GM12878 (cell line): ENCODE data around the gene TRIM58. TPM values are rescaled to one million over a fixed set of nuclear protein-coding genes. Genes with fewer than 3 reads are reported as not detected.

Experiments used
- ATAC-seq: fragments of 200-7000 bp; cut with Tn5 transposase; 3 replicates; pipeline ENCODE4 v1.9.1; 2020; ENCODE audit warnings: mild to moderate bottlenecking, moderate library complexity
- BruUV-seq: library from RNA; stranded (reverse); fragments of 400-500 nt; replicated peaks from 2 replicates; lab custom pipeline; 2021; lab: Mats Ljungman, UMichigan
- CTCF ChIA-PET: fragments of 300-600 bp; sonication (Branson Sonifier 250); formaldehyde crosslinking; extraction: SDS; loops from one replicate; lab custom pipeline; 2021; ENCODE audit warnings: inconsistent platforms; lab: Yijun Ruan, JAX
- POLR2A ChIA-PET: fragments of 350-600 bp; formaldehyde crosslinking; extraction: SDS; loops from one replicate; lab custom pipeline; 2021; ENCODE audit warnings: inconsistent platforms; lab: Charles Lee
- RAD21 ChIA-PET: fragments of 300-600 bp; sonication (Branson Sonifier 250); formaldehyde crosslinking; loops from one replicate; lab custom pipeline; 2023; ENCODE audit warnings: antibody characterized with exemption; ENCODE audit not compliant: unreplicated experiment; lab: Charles Lee
- SMC1A ChIA-PET: fragments of 300-600 bp; sonication (Branson Sonifier 250); formaldehyde crosslinking; loops from one replicate; lab custom pipeline; 2023; ENCODE audit not compliant: unreplicated experiment, uncharacterized antibody; lab: Charles Lee
- DNase-seq: peaks from one replicate; pipeline ENCODE4 v3.0.0-alpha.2; 2011; ENCODE audit warnings: low read depth, low spot score
- FAIRE-seq: peaks from 3 replicates; lab custom pipeline; 2011; peaks lifted over from hg19 to GRCh38; lab: Jason Lieb, UNC
- H2AFZ ChIP-seq: 2 replicates; pipeline ENCODE4 v1.6.0; 2011; ENCODE audit warnings: low read depth, low read length, control low read depth; ENCODE audit not compliant: control insufficient read depth
- H3K27ac ChIP-seq: 2 replicates; pipeline ENCODE4 v1.5.1; 2011; ENCODE audit warnings: control low read depth; ENCODE audit not compliant: control insufficient read depth, insufficient read depth
- H3K27me3 ChIP-seq, 2 experiments: replicated peaks in 1 of 2; 2 replicates each; pipeline versions ENCODE4 v1.6.0 to v1.6.1; 2011; ENCODE audit warnings: low read length in 1 of 2; ENCODE audit not compliant: control insufficient read depth in 2 of 2, insufficient read depth in 2 of 2
- H3K36me3 ChIP-seq, 2 experiments: 2 replicates each; pipeline ENCODE4 v1.5.1; 2011; ENCODE audit warnings: low read length in 1 of 2; ENCODE audit not compliant: control insufficient read depth in 2 of 2, insufficient read depth in 2 of 2
- H3K4me1 ChIP-seq: 2 replicates; pipeline ENCODE4 v1.6.1; 2011; ENCODE audit warnings: mild to moderate bottlenecking, low read length, moderate library complexity, mixed read lengths; ENCODE audit not compliant: control insufficient read depth, insufficient read depth
- H3K4me2 ChIP-seq: 2 replicates; pipeline ENCODE4 v1.6.0; 2011; ENCODE audit warnings: control low read depth; ENCODE audit not compliant: control insufficient read depth, insufficient read depth
- H3K4me3 ChIP-seq: fragments of 200-600 bp; sonication (generic); 2 replicates; pipeline ENCODE4 v1.5.1; 2016
- H3K79me2 ChIP-seq: 2 replicates; pipeline ENCODE4 v1.6.0; 2011; ENCODE audit warnings: low read length; ENCODE audit not compliant: control insufficient read depth, insufficient read depth
- H3K9ac ChIP-seq: 2 replicates; pipeline ENCODE4 v1.8.0; 2011; ENCODE audit warnings: low read length, control low read depth, mixed read lengths; ENCODE audit not compliant: control insufficient read depth, insufficient read depth
- H3K9me3 ChIP-seq: replicated peaks from 3 replicates; pipeline ENCODE4 v1.5.1; 2011; ENCODE audit warnings: mild to moderate bottlenecking, low read length; ENCODE audit not compliant: control insufficient read depth, insufficient read depth
- H4K20me1 ChIP-seq: 2 replicates; pipeline ENCODE4 v1.6.0; 2011; ENCODE audit not compliant: control insufficient read depth, insufficient read depth
- CREM ChIP-seq: IDR thresholded peaks from 2 replicates; pipeline ENCODE4 v1.6.1; 2014; ENCODE audit warnings: antibody characterized with exemption, low read depth
- NFYB ChIP-seq: IDR thresholded peaks from 2 replicates; pipeline ENCODE4 v1.6.1; 2011; ENCODE audit warnings: low read depth, mild to moderate bottlenecking, low read length, improper control_type of control experiment, moderate library complexity; ENCODE audit not compliant: insufficient read depth
- NRF1 ChIP-seq: conservative IDR thresholded peaks from 2 replicates; pipeline ENCODE4 v1.6.1; 2011; ENCODE audit warnings: mild to moderate bottlenecking, low read depth, low read length, improper control_type of control experiment
- ZNF592 ChIP-seq: fragments of 450-650 bp; IDR thresholded peaks from 2 replicates; pipeline ENCODE4 v1.6.1; 2017; ENCODE audit warnings: mild to moderate bottlenecking, moderate library complexity
- WGBS: methylation state at CpG from one replicate; pipeline ENCODE4 v1.1.6; 2016; ENCODE audit warnings: low lambda C conversion rate; ENCODE audit not compliant: insufficient replicate concordance, insufficient coverage; ENCODE audit errors: missing lambda C conversion rate; 5-methylcytosine and 5-hydroxymethylcytosine counted together
- in situ Hi-C: fragments of 300-500 bp; cut with MboI; formaldehyde crosslinking; loops from 9 replicates; pipeline ENCODE4 v1.14.3; 2018; ENCODE audit warnings: mixed read lengths
- intact Hi-C: fragments of 100-400 bp; cut with micrococcal nuclease; formaldehyde crosslinking; loops from one replicate; pipeline ENCODE4 v1.14.2; 2022; ENCODE audit not compliant: unreplicated experiment
- polyA plus RNA-seq, 11 experiments: library from polyadenylated mRNA; depleted of rRNA in 4 of 11; unstranded in 6 of 11; stranded (reverse) in 5 of 11; fragments of >200 nt; fragmentation: Nextera tagmentation in 4 of 11; fragmentation: Illumina TruSeq in 1 of 11; extraction: Ambion mirVana in 4 of 11; extraction: Trizol in 1 of 11; gene quantifications; 1 replicate in 1 of 11; 2 replicates in 10 of 11; pipeline versions ENCODE4 v1.2.1 to v1.2.3, GENCODE V29; 2011 to 2016; ENCODE audit warnings: inconsistent platforms in 2 of 11, missing spikeins in 2 of 11, low read depth in 1 of 11
- total RNA-seq, 4 experiments: library from RNA; depleted of rRNA in 3 of 4; stranded (reverse); fragments of >200 nt in 3 of 4; fragmentation: Illumina TruSeq in 1 of 4; extraction: Trizol in 1 of 4; gene quantifications; 2 replicates each; pipeline versions ENCODE4 v1.2.1 to v1.2.3, GENCODE V29; 2013 to 2021

The TRIM58 gene
- total and polyA plus RNA-seq, 10 of the 15 experiments (the other 5 are each of a cell fraction or from before 2014, with no cell fraction given) = not detected

GRCh38 chr1:247855911-247856310 is 1.1 kb upstream of the TRIM58 start:
- no TSS peak for BruUV-seq
- H3K4me3 ChIP-seq = no peak overlapping the region
- no peak for DNase-seq
- RAD21 ChIA-PET = no interaction called here
- H3K4me2 ChIP-seq = no peak overlapping the region
- no peak overlapping the region for H2AFZ ChIP-seq
- H4K20me1 ChIP-seq = no peaks in the 10 kb centered on the region
- POLR2A ChIA-PET = no interaction called here
- no peaks in the 10 kb centered on the region for H3K9me3 ChIP-seq
- no peak for ATAC-seq
- TF ChIP-seq NRF1 (no peak), CREM (no peak), ZNF592 (no peak), NFYB (no peak)
- TF ChIP-seq, all 136 proteins: peak for 0
- intact Hi-C loops (no loop called here), in situ Hi-C loops (no loop called here)
- Histone ChIP-seq H3K9ac (no peak overlapping the region), H3K27me3 (peaks cover 1 to 5% of the 10 kb centered on the region in 2 experiments; a peak in 3 of 4 replicates), H3K4me1 (no peaks in the 10 kb centered on the region), H3K79me2 (no peaks in the 10 kb centered on the region), H3K27ac (no peak overlapping the region), H3K36me3 (no peaks in the 10 kb centered on the region)
- ChIA-PET SMC1A (no interaction called here), CTCF (no interaction called here)
- 12% methylated on average over 4 of the region's 4 CpGs for WGBS
- FAIRE-seq = no peak
